SJCRH30 (cell line): Measurements from ENCODE around the gene REXO1. TPM values are rescaled to one million over a fixed set of nuclear protein-coding genes. Genes with fewer than 3 reads are reported as not detected.

Experiments
- DNase-seq, 2 experiments: peaks; one replicate each; pipeline ENCODE4 v3.0.0-alpha.2; 2015 to 2020
- H3K27ac ChIP-seq: fragments of 250-450 bp; sonication (Bioruptor Pico); 2 replicates; pipeline ENCODE4 v1.5.1; 2020; ENCODE audit warnings: mild to moderate bottlenecking, moderate library complexity
- H3K27me3 ChIP-seq: fragments of 250-450 bp; sonication (Bioruptor Pico); 2 replicates; pipeline ENCODE4 v1.5.1; 2020; ENCODE audit warnings: mild to moderate bottlenecking, moderate library complexity
- H3K36me3 ChIP-seq: fragments of 250-450 bp; sonication (Bioruptor Pico); 2 replicates; pipeline ENCODE4 v1.5.1; 2020; ENCODE audit warnings: mild to moderate bottlenecking, moderate library complexity
- H3K4me1 ChIP-seq: fragments of 250-450 bp; sonication (Bioruptor Pico); 2 replicates; pipeline ENCODE4 v1.5.1; 2020; ENCODE audit warnings: mild to moderate bottlenecking, moderate library complexity
- H3K4me3 ChIP-seq: fragments of 250-450 bp; sonication (Bioruptor Pico); 2 replicates; pipeline ENCODE4 v1.5.1; 2020; ENCODE audit warnings: mild to moderate bottlenecking, moderate library complexity
- H3K9me3 ChIP-seq: fragments of 250-450 bp; sonication (Bioruptor Pico); replicated peaks from 2 replicates; pipeline ENCODE4 v1.5.1; 2020; ENCODE audit warnings: mild to moderate bottlenecking, moderate library complexity
- total RNA-seq: library from RNA; depleted of rRNA; stranded (reverse); fragments of >200 nt; shearing (Covaris generic); gene quantifications from 2 replicates; pipeline ENCODE4 v1.2.3, GENCODE V29; 2014

REXO1 gene
- total RNA-seq, 1 experiment from 2014 or later = 17.7 TPM

DNA sequence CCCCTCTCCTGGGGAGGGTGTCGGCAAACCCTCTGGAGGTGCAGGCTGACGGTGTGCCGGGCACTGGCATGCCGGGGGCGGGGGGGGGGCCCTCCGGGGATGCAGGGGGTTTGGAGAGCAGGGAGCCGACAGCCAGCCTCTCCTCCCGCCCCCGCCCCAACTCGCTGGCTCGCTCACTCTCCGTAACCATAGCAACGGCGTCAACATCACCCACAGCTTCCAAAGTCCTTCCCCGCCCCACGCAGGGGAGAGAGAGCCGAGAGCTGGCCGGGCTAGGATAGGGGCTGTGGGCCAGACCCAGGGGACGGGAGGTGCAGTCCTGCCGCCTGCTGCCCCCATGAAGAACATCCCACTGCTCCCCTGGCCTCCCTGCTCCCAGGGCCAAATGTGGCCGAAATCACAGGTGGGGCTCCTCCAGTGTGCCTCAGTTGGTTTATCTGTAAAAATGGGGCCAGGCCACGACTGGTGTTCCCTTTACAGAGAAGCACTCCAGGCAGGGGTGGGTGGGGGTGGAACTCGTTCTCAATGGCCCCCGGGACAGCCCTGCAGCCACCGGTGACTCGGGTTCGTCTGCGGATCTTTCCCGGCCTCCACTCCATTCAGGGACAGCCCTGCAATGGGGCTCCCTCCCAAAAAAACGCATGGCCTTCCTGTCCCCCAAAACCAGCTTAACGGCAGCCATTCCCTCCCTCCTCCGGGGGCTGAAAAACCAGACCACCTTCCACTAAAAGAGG lies 11.9 kb upstream of the REXO1 start:
- Histone ChIP-seq H3K4me1 (peaks cover 10% of the 10 kb centered on the region), H3K27ac (no peak overlapping the region), H3K36me3 (no peaks in the 10 kb centered on the region), H3K4me3 (no peak overlapping the region), H3K9me3 (no peaks in the 10 kb centered on the region), H3K27me3 (no peaks in the 10 kb centered on the region)
- DNase-seq = peak; percentile 62 to 65

- Histone ChIP-seq H3K4me3 (no peak overlapping the region), H3K36me3 (no peaks in the 10 kb centered on the region), H3K9me3 (no peaks in the 10 kb centered on the region), H3K27ac (no peak overlapping the region), H3K4me1 (peaks cover 15% of the 10 kb centered on the region), H3K27me3 (no peaks in the 10 kb centered on the region)
- no peak for DNase-seq
These were observed 11.1 kb upstream of the REXO1 start for GRCh38 chr19:1859331-1859781.

GRCh38 chr19:1858412-1859081 lies 10.3 kb upstream of the REXO1 start:
- H3K27ac ChIP-seq = no peak overlapping the region
- no peaks in the 10 kb centered on the region for H3K9me3 ChIP-seq
- no peaks in the 10 kb centered on the region for H3K36me3 ChIP-seq
- no peak overlapping the region for H3K4me3 ChIP-seq
- no peak for DNase-seq
- no peaks in the 10 kb centered on the region for H3K27me3 ChIP-seq
- peaks cover 15% of the 10 kb centered on the region for H3K4me1 ChIP-seq

- H3K4me3 ChIP-seq = peak overlapping the region; percentile 65
- no peak for DNase-seq
- no peaks in the 10 kb centered on the region for H3K36me3 ChIP-seq
- peak overlapping the region; percentile 56 for H3K27ac ChIP-seq
- no peaks in the 10 kb centered on the region for H3K9me3 ChIP-seq
- no peaks in the 10 kb centered on the region for H3K27me3 ChIP-seq
- peaks cover 15% of the 10 kb centered on the region for H3K4me1 ChIP-seq
These were observed 9.5 kb upstream of the REXO1 start for GRCh38 chr19:1857648-1858326.

GRCh38 chr19:1856698-1857603 lies 8.7 kb upstream of the REXO1 start:
- peak overlapping the region; percentile 56 for H3K27ac ChIP-seq
- H3K27me3 ChIP-seq = no peaks in the 10 kb centered on the region
- no peaks in the 10 kb centered on the region for H3K36me3 ChIP-seq
- DNase-seq = peak; percentile 56 to 64
- H3K9me3 ChIP-seq = no peaks in the 10 kb centered on the region
- H3K4me1 ChIP-seq = peaks cover 15% of the 10 kb centered on the region
- H3K4me3 ChIP-seq = peak overlapping the region; percentile 65

DNA sequence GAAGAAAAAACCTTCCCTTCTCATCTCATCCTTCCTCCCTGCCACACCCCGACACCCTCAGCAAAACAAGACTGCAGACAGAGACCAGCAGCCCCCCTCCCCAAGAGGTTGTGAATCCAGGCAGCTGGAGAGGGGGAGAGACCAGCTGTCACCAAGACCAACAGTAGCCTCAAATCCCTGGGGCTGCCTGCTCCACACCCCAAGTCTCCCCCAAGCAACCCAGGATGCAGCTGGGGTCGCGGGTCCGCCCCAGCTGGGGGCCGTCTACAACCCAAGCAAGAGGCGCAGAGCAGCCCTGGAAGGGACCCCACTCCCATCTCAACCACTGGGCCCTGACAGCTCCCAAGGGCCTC lies 8.0 kb upstream of the REXO1 start:
- Histone ChIP-seq H3K4me1 (peaks cover 15% of the 10 kb centered on the region), H3K9me3 (no peaks in the 10 kb centered on the region), H3K27me3 (no peaks in the 10 kb centered on the region), H3K4me3 (peak overlapping the region; percentile 65), H3K27ac (peak overlapping the region; percentile 56), H3K36me3 (no peaks in the 10 kb centered on the region)
- DNase-seq = peak; percentile 49 to 57

DNA sequence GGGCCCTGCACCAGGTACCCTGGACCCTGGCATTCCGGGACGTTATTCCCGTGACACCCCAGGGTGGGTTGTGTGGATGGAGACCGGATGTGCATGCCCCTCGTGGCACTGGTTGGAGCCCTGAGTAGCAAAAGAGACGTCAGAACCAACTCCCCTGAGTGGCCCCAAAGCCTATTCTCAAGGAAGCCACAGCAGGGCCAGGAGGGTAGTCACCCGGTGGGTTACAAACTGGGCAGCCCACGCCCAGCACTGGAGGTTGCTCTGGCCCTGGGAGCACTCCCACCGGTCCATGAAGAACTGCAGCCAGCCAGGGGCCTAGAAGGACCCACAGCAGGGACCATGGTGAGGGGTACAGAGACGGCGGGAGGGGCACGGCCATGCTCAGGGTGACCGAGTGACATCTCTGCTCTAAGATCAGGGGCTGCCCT lies 7.6 kb upstream of the REXO1 start:
- no peaks in the 10 kb centered on the region for H3K9me3 ChIP-seq
- H3K4me3 ChIP-seq = peak overlapping the region; percentile 65
- H3K4me1 ChIP-seq = peaks cover 15% of the 10 kb centered on the region
- H3K27me3 ChIP-seq = no peaks in the 10 kb centered on the region
- no peak for DNase-seq
- H3K36me3 ChIP-seq = no peaks in the 10 kb centered on the region
- peak overlapping the region; percentile 56 for H3K27ac ChIP-seq

GRCh38 chr19:1855040-1855827 lies 7.0 kb upstream of the REXO1 start:
- peak; percentile 90 to 92 for DNase-seq
- H3K4me1 ChIP-seq = peaks cover 15% of the 10 kb centered on the region

DNA sequence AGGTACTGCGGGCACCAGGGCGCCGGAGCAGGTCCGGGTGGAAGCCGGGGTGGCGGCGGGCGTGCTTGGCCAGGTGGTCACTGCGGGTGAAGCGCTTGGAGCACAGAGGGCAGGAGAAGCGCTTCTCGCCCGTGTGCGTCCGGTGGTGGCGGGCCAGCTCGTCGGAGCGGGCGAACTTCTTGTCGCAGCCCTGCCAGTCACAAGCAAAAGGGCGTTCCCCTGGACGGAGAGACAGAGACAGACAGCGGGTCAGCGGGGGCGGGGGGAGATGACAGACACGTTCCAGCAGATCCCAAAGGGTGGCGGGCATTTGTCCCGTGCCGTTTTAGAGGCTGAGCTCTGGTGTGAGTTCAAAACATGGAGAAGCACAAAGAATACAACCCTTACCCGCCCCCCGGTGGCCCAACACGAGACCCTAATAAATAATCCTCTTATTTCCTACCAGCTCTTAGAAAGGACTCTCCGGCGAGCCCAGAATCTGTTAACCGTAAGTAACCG lies 6.3 kb upstream of the REXO1 start:
- Histone ChIP-seq H3K27ac (no peak overlapping the region), H3K27me3 (no peaks in the 10 kb centered on the region), H3K9me3 (no peaks in the 10 kb centered on the region), H3K36me3 (no peaks in the 10 kb centered on the region), H3K4me3 (no peak overlapping the region), H3K4me1 (peaks cover 15% of the 10 kb centered on the region)
- no peak for DNase-seq

More at GRCh38 chr19:1855040-1855827, 7.0 kb upstream of the REXO1 start:
- Histone ChIP-seq H3K27ac (peak overlapping the region; percentile 56), H3K9me3 (no peaks in the 10 kb centered on the region), H3K27me3 (no peaks in the 10 kb centered on the region), H3K36me3 (no peaks in the 10 kb centered on the region), H3K4me3 (peak overlapping the region; percentile 65)

DNA sequence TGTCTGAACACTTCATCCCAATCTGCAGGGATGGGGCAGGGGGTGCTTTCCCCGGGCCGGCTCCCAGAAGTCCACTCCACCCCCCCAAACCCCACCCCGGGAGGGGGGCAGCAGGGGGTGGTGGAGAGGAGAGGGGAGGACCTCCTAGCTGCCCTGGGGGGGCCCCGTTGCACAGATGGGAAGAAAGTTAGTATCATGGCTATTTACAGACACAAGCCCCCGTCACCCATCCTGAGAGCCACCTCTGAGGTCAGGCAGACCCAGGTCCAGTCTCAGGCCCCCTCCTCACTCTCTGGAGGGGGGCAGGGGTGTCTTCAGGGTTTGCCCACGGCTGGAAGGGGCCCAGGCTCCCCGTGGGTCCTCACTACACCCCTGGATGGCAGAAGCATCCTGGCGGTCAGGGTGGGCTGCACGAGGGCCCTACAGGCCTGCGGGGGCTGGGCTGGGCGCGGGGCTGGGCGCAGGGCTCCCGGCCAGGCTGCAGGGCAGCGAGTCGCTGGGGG lies 5.8 kb upstream of the REXO1 start:
- Histone ChIP-seq H3K27ac (no peak overlapping the region), H3K36me3 (no peaks in the 10 kb centered on the region), H3K27me3 (no peaks in the 10 kb centered on the region), H3K9me3 (no peaks in the 10 kb centered on the region), H3K4me1 (peaks cover 15% of the 10 kb centered on the region), H3K4me3 (no peak overlapping the region)
- DNase-seq = no peak

DNA sequence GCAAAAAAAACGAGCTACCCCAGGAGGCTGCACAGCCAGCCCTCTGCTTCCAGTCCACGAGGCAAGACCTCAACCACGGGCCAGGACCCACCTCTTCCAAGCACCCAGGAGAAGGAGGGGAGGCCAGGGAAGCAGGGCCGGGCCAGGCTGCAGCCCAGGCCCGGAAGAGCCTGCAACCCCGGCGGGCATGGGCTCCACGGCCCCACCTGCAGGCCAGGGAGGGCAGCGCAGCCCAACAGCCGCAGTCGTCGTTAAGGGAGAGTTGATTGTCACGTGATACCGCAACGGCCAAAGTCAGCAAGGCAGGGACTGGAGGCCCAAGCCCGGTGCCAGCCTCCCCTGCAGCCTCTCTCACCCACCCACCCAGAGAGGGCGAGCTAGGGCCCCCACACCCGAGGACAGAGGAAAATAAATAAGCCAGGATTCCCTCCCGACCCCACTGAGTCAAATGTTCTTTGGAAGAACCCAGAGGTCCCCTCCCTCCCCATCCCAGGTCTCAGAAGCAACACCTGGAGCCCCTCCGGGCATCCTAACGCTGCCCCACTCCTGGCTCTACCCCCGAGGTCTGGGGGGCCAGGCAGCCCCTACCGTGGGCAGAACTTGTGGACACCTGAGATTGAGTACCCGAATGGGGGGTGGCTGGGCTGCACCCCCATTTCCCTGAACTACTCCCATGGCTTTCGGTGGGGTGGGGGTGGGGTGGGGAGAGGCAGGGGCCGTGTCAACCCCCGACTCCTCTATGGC lies 5.2 kb upstream of the REXO1 start:
- Histone ChIP-seq H3K36me3 (no peaks in the 10 kb centered on the region), H3K27me3 (no peaks in the 10 kb centered on the region), H3K4me3 (no peak overlapping the region), H3K9me3 (no peaks in the 10 kb centered on the region), H3K4me1 (peaks cover 15% of the 10 kb centered on the region), H3K27ac (no peak overlapping the region)
- DNase-seq = peak; percentile 78 to 84

DNA sequence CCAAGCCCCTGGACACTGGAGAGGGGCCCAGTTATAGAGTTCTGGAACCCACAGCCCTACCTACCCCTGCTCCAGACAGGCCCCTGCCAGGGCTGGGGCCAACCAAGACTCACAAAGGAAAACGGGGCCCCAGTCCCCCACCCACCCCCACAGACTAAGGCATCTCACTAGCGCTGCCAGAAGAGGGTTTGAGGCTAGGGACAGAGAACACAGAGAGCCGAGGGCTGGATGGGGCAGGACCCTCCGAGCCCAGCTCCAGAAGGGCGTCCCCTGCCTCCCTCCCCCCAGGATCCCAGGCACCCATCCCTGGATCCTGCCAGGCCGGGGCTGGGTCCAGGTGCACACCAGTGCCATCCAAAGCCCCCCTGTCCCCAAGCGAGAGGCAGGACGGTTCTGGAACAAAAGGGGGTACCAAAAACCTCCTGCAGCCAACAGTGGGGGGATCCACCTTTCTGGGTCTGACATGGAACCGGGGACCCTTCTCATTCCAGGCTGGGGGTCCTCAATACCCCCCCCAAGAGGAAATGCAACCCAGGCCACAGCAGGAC lies 4.4 kb upstream of the REXO1 start:
- no peak overlapping the region for H3K27ac ChIP-seq
- no peaks in the 10 kb centered on the region for H3K27me3 ChIP-seq
- H3K4me1 ChIP-seq = peaks cover 14% of the 10 kb centered on the region
- DNase-seq = no peak
- no peaks in the 10 kb centered on the region for H3K9me3 ChIP-seq
- no peak overlapping the region for H3K4me3 ChIP-seq
- H3K36me3 ChIP-seq = no peaks in the 10 kb centered on the region
